IMR-90 (cell line): Measurements from ENCODE around the gene LZTFL1. TPM values are rescaled to one million over a fixed set of nuclear protein-coding genes. Genes with fewer than 3 reads are reported as not detected.

Experiments
- ATAC-seq: fragments of 200-7000 bp; cut with Tn5 transposase; 2 replicates; pipeline ENCODE4 v1.9.1; 2020; ENCODE audit warnings: low read depth, mild to moderate bottlenecking, moderate library complexity
- BruUV-seq: library from RNA; stranded (reverse); fragments of 400-500 nt; replicated peaks from 2 replicates; lab custom pipeline; 2021; lab: Mats Ljungman, UMichigan
- CTCF ChIA-PET: fragments of 300-600 bp; formaldehyde crosslinking; extraction: SDS; loops from one replicate; lab custom pipeline; 2021; ENCODE audit warnings: antibody characterized with exemption; lab: Yijun Ruan, JAX
- POLR2A ChIA-PET: fragments of 300-600 bp; sonication (Branson Sonifier 250); formaldehyde crosslinking; loops from one replicate; lab custom pipeline; 2022; ENCODE audit warnings: antibody characterized with exemption; ENCODE audit not compliant: unreplicated experiment; lab: Charles Lee
- DNase-seq: peaks from one replicate; pipeline ENCODE4 v3.0.0; 2013
- H2AFZ ChIP-seq: replicated peaks from 2 replicates; pipeline ENCODE3; 2013; ENCODE audit warnings: low read length, mild to moderate bottlenecking; ENCODE audit not compliant: poor library complexity
- H2AK5ac ChIP-seq: 2 replicates; pipeline ENCODE4 v1.6.1; 2013; ENCODE audit warnings: low read depth, low read length, inconsistent platforms
- H2AK9ac ChIP-seq: replicated peaks from 2 replicates; pipeline ENCODE3; 2013; ENCODE audit warnings: mild to moderate bottlenecking, low read depth, low read length, moderate library complexity; ENCODE audit not compliant: poor library complexity
- H2BK120ac ChIP-seq: 2 replicates; pipeline ENCODE4 v1.6.1; 2013; ENCODE audit warnings: low read depth, low read length, inconsistent platforms
- H2BK15ac ChIP-seq: 3 replicates; pipeline ENCODE4 v1.6.1; 2013; ENCODE audit warnings: low read depth, low read length, inconsistent platforms
- H2BK20ac ChIP-seq: 2 replicates; pipeline ENCODE4 v1.6.1; 2013; ENCODE audit warnings: low read depth, mild to moderate bottlenecking, inconsistent platforms, low read length, moderate library complexity
- H2BK5ac ChIP-seq: 2 replicates; pipeline ENCODE4 v1.6.1; 2013; ENCODE audit warnings: mild to moderate bottlenecking, low read depth, low read length, inconsistent platforms; ENCODE audit not compliant: poor library complexity, severe bottlenecking
- H3K14ac ChIP-seq: replicated peaks from 2 replicates; pipeline ENCODE4 v1.6.1; 2013; ENCODE audit warnings: low read depth, low read length, inconsistent platforms
- H3K18ac ChIP-seq: 2 replicates; pipeline ENCODE4 v1.6.1; 2013; ENCODE audit warnings: low read depth, low read length, control low read depth
- H3K23ac ChIP-seq: 2 replicates; pipeline ENCODE4 v1.6.1; 2013; ENCODE audit warnings: low read depth, low read length, inconsistent platforms
- H3K27ac ChIP-seq: 2 replicates; pipeline ENCODE4 v1.5.1; 2013; ENCODE audit warnings: mild to moderate bottlenecking, control low read depth, low read length; ENCODE audit not compliant: insufficient read depth
- H3K27me3 ChIP-seq: 2 replicates; pipeline ENCODE4 v1.6.1; 2013; ENCODE audit warnings: low read length; ENCODE audit not compliant: control insufficient read depth, insufficient read depth
- H3K36me3 ChIP-seq: 2 replicates; pipeline ENCODE4 v1.6.1; 2013; ENCODE audit warnings: low read length, mixed read lengths; ENCODE audit not compliant: control insufficient read depth, insufficient read depth
- H3K4ac ChIP-seq: 2 replicates; pipeline ENCODE4 v1.6.1; 2013; ENCODE audit warnings: low read depth, low read length, inconsistent platforms
- H3K4me1 ChIP-seq: 2 replicates; pipeline ENCODE4 v1.6.1; 2013; ENCODE audit warnings: low read length, mixed read lengths; ENCODE audit not compliant: control insufficient read depth, insufficient read depth
- H3K4me2 ChIP-seq: 2 replicates; pipeline ENCODE4 v1.6.1; 2013; ENCODE audit warnings: low read depth, mild to moderate bottlenecking, control low read depth, low read length, moderate library complexity
- H3K4me3 ChIP-seq: 2 replicates; pipeline ENCODE4 v1.5.1; 2013; ENCODE audit warnings: low read depth, mild to moderate bottlenecking, control low read depth, low read length, moderate library complexity; ENCODE audit not compliant: insufficient read depth
- H3K56ac ChIP-seq: 2 replicates; pipeline ENCODE4 v1.6.1; 2013; ENCODE audit warnings: low read length, inconsistent platforms; ENCODE audit not compliant: insufficient read depth; ENCODE audit errors: extremely low read depth
- H3K79me1 ChIP-seq, 2 experiments: 2 replicates each; pipeline ENCODE4 v1.6.1; 2013; ENCODE audit warnings: low read length in 2 of 2, inconsistent platforms in 1 of 2, low read depth in 1 of 2
- H3K9ac ChIP-seq: 2 replicates; pipeline ENCODE4 v1.6.1; 2013; ENCODE audit warnings: low read depth, low read length, control low read depth
- H3K9me1 ChIP-seq: 2 replicates; pipeline ENCODE4 v1.6.1; 2013; ENCODE audit warnings: low read length, inconsistent platforms; ENCODE audit not compliant: insufficient read depth
- H3K9me3 ChIP-seq: 2 replicates; pipeline ENCODE4 v1.6.1; 2013; ENCODE audit warnings: low read length; ENCODE audit not compliant: control insufficient read depth, insufficient read depth
- H4K20me1 ChIP-seq: 2 replicates; pipeline ENCODE4 v1.6.1; 2013; ENCODE audit warnings: low read length, inconsistent platforms; ENCODE audit not compliant: insufficient read depth
- H4K5ac ChIP-seq: 2 replicates; pipeline ENCODE4 v1.6.1; 2013; ENCODE audit warnings: mild to moderate bottlenecking, low read depth, low read length, control low read depth
- H4K8ac ChIP-seq, 2 experiments: 2 replicates each; pipeline ENCODE4 v1.6.1; 2013; ENCODE audit warnings: low read depth in 2 of 2, low read length in 2 of 2, control low read depth in 1 of 2, inconsistent platforms in 1 of 2
- H4K91ac ChIP-seq: 2 replicates; pipeline ENCODE4 v1.6.1; 2013; ENCODE audit warnings: low read depth, low read length, inconsistent platforms; ENCODE audit not compliant: insufficient read depth
- CEBPB ChIP-seq: IDR thresholded peaks from 2 replicates; pipeline ENCODE4 v1.6.1; 2012; ENCODE audit warnings: low read depth, low read length, improper control_type of control experiment
- CHD1 ChIP-seq: IDR thresholded peaks from 2 replicates; pipeline ENCODE4 v1.6.1; 2012; ENCODE audit warnings: low read depth, low read length, improper control_type of control experiment
- FOS ChIP-seq: fragments of 150-350 bp; IDR thresholded peaks from 2 replicates; pipeline ENCODE4 v1.6.1; 2016; ENCODE audit warnings: low read depth, low read length
- MAFK ChIP-seq: IDR thresholded peaks from 2 replicates; pipeline ENCODE4 v1.6.1; 2012; ENCODE audit warnings: low read depth, low read length, improper control_type of control experiment
- POLR2A ChIP-seq: IDR thresholded peaks from 2 replicates; pipeline ENCODE4 v1.6.1; 2012; ENCODE audit warnings: mild to moderate bottlenecking, low read depth, low read length
- WGBS, 2 experiments: methylation state at CpG; one replicate each; pipeline versions ENCODE4 v1.1.5 to v1.1.7; 2013; ENCODE audit warnings: missing lambda C conversion rate in 2 of 2; ENCODE audit not compliant: insufficient read length in 1 of 2; ENCODE audit errors: extremely low coverage in 2 of 2; 5-methylcytosine and 5-hydroxymethylcytosine counted together
- dilution Hi-C: fragments of 300-500 bp; cut with HindIII; formaldehyde crosslinking; loops from one replicate; pipeline ENCODE4 v1.14.3; 2018; ENCODE audit warnings: low sequenced_read_pairs; ENCODE audit not compliant: unreplicated experiment
- in situ Hi-C: fragments of 300-500 bp; cut with MboI; formaldehyde crosslinking; loops from 3 replicates; pipeline ENCODE4 v1.14.3; 2019; ENCODE audit warnings: low sequenced_read_pairs, inconsistent platforms, mixed read lengths
- intact Hi-C: fragments of 100-400 bp; cut with micrococcal nuclease; formaldehyde crosslinking; loops from 2 replicates; pipeline ENCODE4 v1.10.0; 2022
- polyA plus RNA-seq, 3 experiments: library from polyadenylated mRNA; depleted of rRNA; stranded (reverse); fragments of >200 nt; gene quantifications; 2 replicates each; pipeline ENCODE4 v1.2.3, GENCODE V29; 2012; ENCODE audit warnings: low replicate concordance in 1 of 3
- total RNA-seq: library from RNA; depleted of rRNA; stranded (reverse); fragments of >200 nt; gene quantifications from 2 replicates; pipeline ENCODE4 v1.2.3, GENCODE V29; 2012
- TF ChIP-seq, protein P1 (sequence below): fragments of 150-350 bp; IDR thresholded peaks from 2 replicates; pipeline ENCODE4 v1.6.1; 2017; ENCODE audit warnings: mild to moderate bottlenecking, antibody characterized with exemption, low read length, low read depth

The LZTFL1 gene
- total and polyA plus RNA-seq, 2 of the 4 experiments (the other 2 are of a cell fraction): 10.3 to 10.4 TPM

DNA sequence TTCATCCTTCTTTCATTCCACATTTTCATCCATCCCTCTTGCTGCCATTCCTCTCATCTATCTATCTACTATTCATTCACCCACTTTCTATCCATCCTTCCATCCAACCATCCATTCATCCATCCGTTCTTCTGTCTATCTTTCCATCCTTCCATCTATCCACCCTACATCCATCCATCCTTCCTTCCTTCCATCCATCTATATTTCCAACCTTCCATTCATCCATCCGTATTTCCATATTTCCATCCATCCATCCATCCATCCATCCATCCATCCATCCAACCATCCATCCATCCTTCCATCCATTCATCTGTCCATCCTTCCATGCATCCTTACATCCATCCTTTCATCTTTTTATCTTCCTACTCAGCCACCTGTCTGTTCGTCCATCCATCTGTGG is 59.5 kb downstream of the LZTFL1 start:
- no peaks in the 10 kb centered on the region for H3K4me1 ChIP-seq
- H3K9me3 ChIP-seq: peaks cover 7% of the 10 kb centered on the region
- intact Hi-C loops (no loop called here), dilution Hi-C loops (no loop called here), in situ Hi-C loops (no loop called here)
- H2BK120ac ChIP-seq: no peak overlapping the region
- H3K79me1 ChIP-seq: no peaks in the 10 kb centered on the region
- no peak overlapping the region for H2AK9ac ChIP-seq
- no peak overlapping the region for H3K14ac ChIP-seq
- CTCF ChIA-PET: no interaction called here
- H3K56ac ChIP-seq: no peak overlapping the region
- H3K23ac ChIP-seq: no peak overlapping the region
- no peak overlapping the region for H3K4me2 ChIP-seq
- no TSS peak for BruUV-seq
- no peak overlapping the region for H3K27ac ChIP-seq
- WGBS, 2 experiments: 54 to 100% methylated on average over 2 to 3 of the region's 3 CpGs
- H3K9ac ChIP-seq: no peak overlapping the region
- no peak overlapping the region for H3K4me3 ChIP-seq
- no peak overlapping the region for H2AFZ ChIP-seq
- no peak overlapping the region for H3K4ac ChIP-seq
- H3K27me3 ChIP-seq: peaks cover 66% of the 10 kb centered on the region
- no peak overlapping the region for H2BK20ac ChIP-seq
- no peak overlapping the region for H2AK5ac ChIP-seq
- no peaks in the 10 kb centered on the region for H3K36me3 ChIP-seq
- no peak overlapping the region for H4K5ac ChIP-seq
- no peak overlapping the region for H2BK15ac ChIP-seq
- ATAC-seq: no peak
- POLR2A ChIA-PET: no interaction called here
- H2BK5ac ChIP-seq: no peak overlapping the region
- TF ChIP-seq CEBPB (no peak), FOS (no peak), POLR2A (no peak), MAFK (no peak), CHD1 (no peak)
- TF ChIP-seq, protein P1, sequence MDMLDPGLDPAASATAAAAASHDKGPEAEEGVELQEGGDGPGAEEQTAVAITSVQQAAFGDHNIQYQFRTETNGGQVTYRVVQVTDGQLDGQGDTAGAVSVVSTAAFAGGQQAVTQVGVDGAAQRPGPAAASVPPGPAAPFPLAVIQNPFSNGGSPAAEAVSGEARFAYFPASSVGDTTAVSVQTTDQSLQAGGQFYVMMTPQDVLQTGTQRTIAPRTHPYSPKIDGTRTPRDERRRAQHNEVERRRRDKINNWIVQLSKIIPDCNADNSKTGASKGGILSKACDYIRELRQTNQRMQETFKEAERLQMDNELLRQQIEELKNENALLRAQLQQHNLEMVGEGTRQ: no peak
- no peak overlapping the region for H3K18ac ChIP-seq
- no peaks in the 10 kb centered on the region for H4K20me1 ChIP-seq
- no peak overlapping the region for H4K8ac ChIP-seq
- no peak for DNase-seq
- no peak overlapping the region for H4K91ac ChIP-seq
- no peaks in the 10 kb centered on the region for H3K9me1 ChIP-seq
